Stimulated activated CD4-positive, alpha-beta T cell treated with anti-CD3 and anti-CD28 coated beads, Interleukin-4, amount 100 ng/mL, for 1 hour (primary cell): ENCODE measurements around the gene ZSCAN22.
"Not testable (repeated sequence)": the region's sequence is repeated elsewhere in the genome, so short reads cannot be mapped to it uniquely, and the experiment has no call there.

Experiments
- DNase-seq: peaks from one replicate; pipeline ENCODE4 v3.0.0-alpha.2; 2020

ZSCAN22 gene

GRCh38 chr19:58319241-58319640 lies 7.6 kb upstream of the ZSCAN22 start:
- DNase-seq: no peak

GRCh38 chr19:58325311-58326022 lies 1.3 kb upstream of the ZSCAN22 start:
- DNase-seq: no peak

GRCh38 chr19:58326501-58326913 lies 287 bp upstream of the ZSCAN22 start:
- no peak for DNase-seq

GRCh38 chr19:58328999-58329398 lies 2.2 kb downstream of the ZSCAN22 start:
- no peak for DNase-seq

- DNase-seq: no peak
Measured at GRCh38 chr19:58330458-58330857, 3.7 kb downstream of the ZSCAN22 start.

GRCh38 chr19:58332697-58333096 lies 5.9 kb downstream of the ZSCAN22 start:
- DNase-seq: no peak

GRCh38 chr19:58334691-58335249 lies 8.0 kb downstream of the ZSCAN22 start:
- DNase-seq: no peak

- no peak for DNase-seq
Measured at GRCh38 chr19:58335630-58336029, 8.8 kb downstream of the ZSCAN22 start.

- no peak for DNase-seq
Measured at GRCh38 chr19:58336216-58336615, 9.4 kb downstream of the ZSCAN22 start.

- no peak for DNase-seq
Measured at GRCh38 chr19:58336820-58337219, 10.0 kb downstream of the ZSCAN22 start.

GRCh38 chr19:58338336-58338735 lies 11.5 kb downstream of the ZSCAN22 start:
- DNase-seq: no peak

GRCh38 chr19:58338825-58339558 lies 12.2 kb downstream of the ZSCAN22 start:
- DNase-seq: no peak

GRCh38 chr19:58345558-58345957 lies 18.8 kb downstream of the ZSCAN22 start:
- no peak for DNase-seq

- peak; percentile 63 for DNase-seq
Measured at GRCh38 chr19:58346961-58347929, 20.5 kb downstream of the ZSCAN22 start.

GRCh38 chr19:58348080-58348479 lies 21.3 kb downstream of the ZSCAN22 start:
- not testable (repeated sequence) for DNase-seq

GRCh38 chr19:58349590-58349989 lies 22.8 kb downstream of the ZSCAN22 start:
- DNase-seq: no peak

GRCh38 chr19:58350001-58350861 lies 23.4 kb downstream of the ZSCAN22 start:
- DNase-seq: no peak

GRCh38 chr19:58350871-58351557 lies 24.2 kb downstream of the ZSCAN22 start:
- DNase-seq: no peak

GRCh38 chr19:58351558-58351878 lies 24.7 kb downstream of the ZSCAN22 start:
- no peak for DNase-seq

- no peak for DNase-seq
Measured at GRCh38 chr19:58351990-58352755, 25.4 kb downstream of the ZSCAN22 start.
